ENCODE measurements around the gene SLC16A10. TPM values are rescaled to one million over a fixed set of nuclear protein-coding genes. Genes with fewer than 3 reads are reported as not detected.

SLC16A10 gene
- total and polyA plus RNA-seq, 2 of the 4 experiments (the other 2 are of a cell fraction) = not detected

DNA sequence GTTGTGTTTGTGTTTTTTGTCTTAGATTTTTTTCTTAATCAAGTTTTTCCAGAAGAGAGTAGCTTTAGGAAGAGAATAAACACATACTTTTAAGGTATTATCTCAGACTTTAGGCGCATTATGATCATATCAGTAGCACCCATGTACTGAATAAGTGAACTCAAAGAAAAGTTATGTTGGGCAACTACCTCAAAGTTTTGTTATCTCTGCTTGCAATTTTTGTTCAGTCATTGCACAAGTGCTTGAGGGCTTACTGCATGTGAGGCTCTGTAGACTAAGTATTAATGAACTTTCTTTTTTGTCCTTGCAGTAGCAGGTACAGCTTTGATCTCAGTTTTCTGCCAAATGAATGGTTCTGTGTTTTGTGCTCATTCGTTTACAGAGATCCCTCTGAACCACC, 189.0 kb downstream of the SLC16A10 start:
- POLR2A ChIA-PET (ENCODE audit: unreplicated experiment) = no interaction called here
- no peak overlapping the region for H2BK5ac ChIP-seq (ENCODE audit: low read depth, low read length, poor library complexity, severe bottlenecking)
- H3K9me1 ChIP-seq (ENCODE audit: insufficient read depth, low read length) = no peaks in the 10 kb centered on the region
- H4K8ac ChIP-seq (ENCODE audit: low read depth in 2 of 2, low read length in 2 of 2) = no peak overlapping the region
- TF ChIP-seq CEBPB (IDR thresholded peaks at IDR 0.05; ENCODE audit: low read depth, low read length) (peak; percentile 48; the same call in 1 of the 2 replicates), BHLHE40 (IDR thresholded peaks at IDR 0.05; ENCODE audit: low read depth, low read length) (no peak)
- intact Hi-C loops (cut with micrococcal nuclease) = no loop called here
- H4K91ac ChIP-seq (ENCODE audit: insufficient read depth, low read depth, low read length) = no peak overlapping the region
- DNase-seq (no peak), ATAC-seq (ENCODE audit: low read depth) (no peak)
- H3K56ac ChIP-seq (ENCODE audit: extremely low read depth, insufficient read depth, low read length) = no peak overlapping the region
- H3K9ac ChIP-seq (ENCODE audit: low read depth, low read length) = no peak overlapping the region
- H3K14ac ChIP-seq (replicated peaks; ENCODE audit: low read depth, low read length) = no peak overlapping the region
- CTCF ChIA-PET = no interaction called here
- H3K18ac ChIP-seq (ENCODE audit: low read depth, low read length) = no peak overlapping the region
- 100% methylated on average over 1 of the region's 2 CpGs; no CpG with 5 or more reads in 1 of the 2 experiments for WGBS, 2 experiments (ENCODE audit: extremely low coverage in 2 of 2, insufficient read length in 1 of 2)
- no peak overlapping the region for H2BK120ac ChIP-seq (ENCODE audit: low read depth, low read length)
- no peak overlapping the region for H2AFZ ChIP-seq (replicated peaks; ENCODE audit: low read length, poor library complexity)
- no peak overlapping the region for H3K4ac ChIP-seq (ENCODE audit: low read depth, low read length)
- no peak overlapping the region for H2AK9ac ChIP-seq (replicated peaks; ENCODE audit: low read depth, low read length, poor library complexity)
- H3K79me1 ChIP-seq (ENCODE audit: low read depth in 1 of 2, low read length in 2 of 2) = peaks cover 22 to 26% of the 10 kb centered on the region in 2 experiments
- H4K5ac ChIP-seq (ENCODE audit: low read depth, low read length) = no peak overlapping the region
- H4K20me1 ChIP-seq (ENCODE audit: insufficient read depth, low read length) = peaks cover 3% of the 10 kb centered on the region; the same call in 1 of the 2 replicates
- no peak overlapping the region for H3K27ac ChIP-seq (ENCODE audit: insufficient read depth, low read length)
- peaks cover 28% of the 10 kb centered on the region for H3K36me3 ChIP-seq (ENCODE audit: control insufficient read depth, insufficient read depth, low read length)
- no peak overlapping the region for H2BK15ac ChIP-seq (ENCODE audit: low read depth, low read length)
- H2AK5ac ChIP-seq (ENCODE audit: low read depth, low read length) = no peak overlapping the region
- BruUV-seq (replicated peaks) = no TSS peak
- in situ Hi-C loops (cut with MboI; ENCODE audit: low sequenced_read_pairs) = no loop called here
- H3K4me2 ChIP-seq (ENCODE audit: low read depth, low read length) = no peak overlapping the region
- no peak overlapping the region for H3K4me3 ChIP-seq (ENCODE audit: insufficient read depth, low read depth, low read length)
- no peaks in the 10 kb centered on the region for H3K27me3 ChIP-seq (ENCODE audit: control insufficient read depth, insufficient read depth, low read length)
- dilution Hi-C loops (cut with HindIII; ENCODE audit: low sequenced_read_pairs, unreplicated experiment) = no loop called here
- no peak overlapping the region for H2BK20ac ChIP-seq (ENCODE audit: low read depth, low read length)
- peaks cover 14% of the 10 kb centered on the region for H3K9me3 ChIP-seq (ENCODE audit: control insufficient read depth, insufficient read depth, low read length)
- no peaks in the 10 kb centered on the region for H3K4me1 ChIP-seq (ENCODE audit: control insufficient read depth, insufficient read depth, low read length)
- no peak overlapping the region for H3K23ac ChIP-seq (ENCODE audit: low read depth, low read length)
